Testis (tissue), 2 donors: ENCODE results near the gene MED26.

Experiments used
- CTCF ChIP-seq, 3 experiments: fragments of 450-650 bp in 2 of 3; fragments of 200-600 bp in 1 of 3; sonication (generic) in 1 of 3; IDR thresholded peaks; one replicate each; pipeline ENCODE4 v1.5.1; 2016 to 2019; ENCODE audit warnings: antibody characterized with exemption in 3 of 3, mild to moderate bottlenecking in 2 of 3, moderate library complexity in 1 of 3
- POLR2A ChIP-seq: fragments of 450-650 bp; IDR thresholded peaks from one replicate; pipeline ENCODE4 v1.6.1; 2017; ENCODE audit warnings: antibody characterized with exemption, mild to moderate bottlenecking, moderate library complexity

- TF ChIP-seq CTCF (IDR thresholded peaks at IDR 0.05) (no peak), POLR2A (no peak)
Measured at GRCh38 chr19:16600824-16601223, 27.2 kb downstream of the MED26 start.
